SKM-1 treated with dmso at 0.1 percent for 144 hours (cell line): ENCODE measurements around the gene MSI2.
A peak's percentile ranks its signal among the peaks of the same experiment; 100 is the strongest.
"Not testable (repeated sequence)": the region's sequence is repeated elsewhere in the genome, so short reads cannot be mapped to it uniquely, and the experiment has no call there.

ENCODE experiments used
- DNase-seq: peaks from one replicate; lab custom pipeline; 2025; ENCODE audit not compliant: unreplicated experiment; lab: John Stamatoyannopoulos, UW

Gene MSI2

DNA sequence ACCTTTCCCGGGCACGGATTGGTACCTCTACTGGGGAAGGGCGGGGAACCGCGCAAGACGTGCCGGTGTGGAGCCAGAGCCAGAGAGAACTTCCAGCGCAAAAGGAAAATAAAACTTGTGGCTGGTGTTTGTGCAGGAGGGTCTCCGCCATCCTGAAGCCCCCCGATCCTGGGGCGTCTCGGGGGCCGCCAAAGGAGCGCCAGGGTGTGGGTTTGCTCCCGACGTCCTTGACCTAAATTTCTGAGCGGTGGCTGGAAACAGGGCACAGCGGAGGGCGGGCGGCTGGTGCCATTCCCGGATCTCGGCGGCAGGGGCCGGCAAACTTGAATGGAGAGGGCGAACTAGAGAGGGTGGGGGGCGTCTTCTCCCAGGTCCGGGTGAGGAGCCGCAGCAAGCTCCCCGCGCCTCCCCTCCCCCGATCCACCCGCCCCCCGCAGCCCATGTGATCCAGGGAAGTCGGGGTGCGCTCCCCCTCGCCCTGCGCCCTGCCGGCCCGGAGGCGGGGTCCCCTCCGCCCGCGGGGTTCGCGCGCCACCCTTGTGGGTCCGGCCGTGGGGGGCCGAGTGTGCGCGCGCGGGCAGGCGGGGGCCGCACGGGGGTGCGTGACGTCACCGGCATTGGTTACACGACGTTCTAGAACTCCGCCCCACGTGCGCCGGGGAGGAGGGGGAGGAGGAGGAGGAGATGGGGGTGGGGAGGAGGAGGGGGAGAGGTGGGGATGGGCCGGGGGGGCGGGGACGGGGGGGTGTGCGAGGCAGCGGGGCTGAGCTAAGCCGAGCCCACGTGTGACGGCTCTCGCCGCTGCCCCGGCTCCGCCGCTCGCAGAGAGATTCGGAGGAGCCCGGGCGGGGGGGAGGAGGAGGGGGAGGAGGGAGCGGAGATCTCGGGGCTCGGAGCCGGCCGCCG is at the start of gene MSI2:
MSI2 (plus strand) TSS at position 748 of the 906 bp plus-strand sequence. CDS start 220 bp downstream, outside the sequence.
- DNase-seq: peak; percentile 77

DNA sequence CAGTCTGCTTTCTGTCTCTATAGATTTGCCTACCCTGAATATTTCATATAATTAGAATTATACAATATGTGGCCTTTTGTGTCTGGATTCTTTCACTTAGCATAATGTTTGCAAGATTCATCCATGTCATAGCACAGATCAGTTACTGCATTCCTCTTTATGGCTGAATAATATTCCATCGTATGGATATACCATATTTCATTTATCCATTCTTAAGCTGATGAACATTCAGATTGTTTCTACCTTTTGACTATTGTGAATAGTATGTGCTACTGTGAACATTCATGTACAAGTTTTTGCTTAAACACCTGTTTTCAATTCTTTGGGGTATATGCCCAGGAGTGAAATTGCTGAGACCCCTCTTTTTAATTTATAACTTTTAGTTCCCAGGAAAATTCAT is 49.4 kb upstream of the MSI2 start:
- no peak for DNase-seq

DNA sequence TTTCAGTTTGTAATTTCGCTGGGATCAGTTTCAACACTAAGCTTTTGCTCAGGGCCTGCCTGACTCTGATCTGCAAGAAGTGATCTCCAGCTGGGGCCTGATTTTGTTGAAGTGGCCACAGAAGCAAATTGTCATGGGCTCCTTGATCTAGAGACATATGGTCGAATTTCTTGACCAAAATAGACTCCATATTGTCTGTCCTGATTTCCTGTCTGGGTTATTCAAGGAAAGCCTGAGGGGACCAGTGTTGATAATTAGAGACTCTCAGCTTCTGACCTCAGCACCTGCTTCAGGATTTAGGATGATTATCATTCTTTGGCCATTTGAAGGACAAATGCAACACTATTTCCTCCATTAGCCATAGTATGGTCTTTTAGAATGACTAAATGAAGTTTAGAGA is 48.9 kb upstream of the MSI2 start:
- no peak for DNase-seq

DNA sequence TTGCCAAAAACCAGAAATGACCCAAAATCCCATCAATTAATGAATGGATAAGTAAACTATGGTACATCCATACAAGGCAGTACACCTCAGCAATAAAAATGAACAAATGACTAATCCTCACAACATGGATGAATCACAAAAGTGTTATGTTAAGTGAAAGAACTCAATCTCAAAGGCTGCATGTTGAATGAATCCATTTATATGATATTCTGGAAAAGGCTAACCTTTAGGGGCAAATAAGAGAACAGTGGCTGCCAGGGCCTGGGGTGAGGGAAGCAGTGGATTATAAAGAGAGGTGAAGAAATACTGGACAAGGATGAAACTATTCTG is 46.1 kb upstream of the MSI2 start:
- DNase-seq: no peak

DNA sequence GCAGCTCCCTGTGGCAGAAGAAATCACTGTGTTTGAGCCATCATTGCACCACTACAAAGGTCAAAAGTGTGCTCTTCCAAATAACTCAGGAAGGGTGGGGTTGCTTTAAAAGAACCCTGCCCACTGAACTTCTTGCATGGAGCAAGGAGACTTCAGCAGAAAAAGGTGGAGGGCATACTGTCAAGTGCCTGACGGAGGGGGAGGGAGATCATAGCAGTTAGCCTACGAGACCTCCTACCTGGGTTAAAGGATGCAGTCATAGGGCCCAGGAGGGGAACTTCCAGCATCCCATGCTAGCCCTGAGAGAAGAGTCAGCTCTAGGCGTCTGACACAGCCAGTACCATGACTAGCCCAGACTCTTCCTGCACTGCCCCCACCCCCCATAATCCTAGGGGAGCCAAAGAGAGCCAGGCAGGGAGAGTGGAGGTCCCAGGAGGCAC is 45.3 kb upstream of the MSI2 start:
- DNase-seq: no peak

DNA sequence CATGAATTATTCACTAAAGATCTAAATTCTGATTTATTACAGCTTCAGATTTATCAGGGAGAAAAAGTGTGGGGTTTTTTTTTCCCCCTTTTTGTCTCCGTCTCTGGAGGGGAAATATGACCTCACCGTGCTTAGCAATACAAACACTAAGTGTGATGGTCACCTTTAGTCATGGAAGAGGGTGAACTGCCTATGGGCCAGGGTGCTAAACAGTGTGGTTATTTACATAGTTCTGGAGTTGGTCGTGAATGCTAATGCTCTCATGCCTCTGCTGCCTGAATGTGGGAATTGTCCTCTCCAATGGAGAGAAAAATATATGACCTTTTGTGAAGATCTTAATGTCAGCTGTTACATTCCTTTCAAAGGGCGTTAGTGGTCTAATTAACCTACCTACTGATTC is 44.8 kb upstream of the MSI2 start:
- no peak for DNase-seq

DNA sequence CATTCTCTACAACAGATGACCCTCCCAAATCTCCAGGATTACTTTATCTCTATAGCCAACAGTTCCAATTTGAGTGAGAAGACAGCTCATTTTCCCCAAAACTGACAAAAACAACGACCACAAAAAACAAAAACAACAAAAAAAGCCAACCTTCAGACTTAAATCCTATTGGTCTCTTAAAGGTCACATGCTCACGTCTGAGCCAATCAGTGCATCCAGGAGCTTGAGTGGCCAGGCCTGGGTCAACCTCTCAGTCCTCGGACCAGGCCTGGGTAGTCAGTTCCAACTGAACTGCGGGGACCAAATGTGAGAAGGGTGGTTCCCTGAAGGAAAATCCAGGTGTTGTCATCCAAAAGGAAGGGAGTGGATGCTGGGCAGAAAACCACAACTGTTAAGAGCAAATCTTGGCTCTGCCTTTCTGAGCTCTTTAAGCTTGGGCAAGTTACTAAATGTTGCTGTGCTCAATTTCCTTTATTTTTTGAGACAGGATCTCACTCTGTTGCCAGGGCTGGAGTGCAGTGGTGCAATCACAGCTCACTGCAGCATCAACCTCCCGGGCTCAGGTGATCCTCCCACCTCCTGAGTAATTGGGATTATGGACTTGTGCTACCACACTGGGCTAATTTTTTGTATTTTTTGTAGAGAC is 43.0 kb upstream of the MSI2 start:
- no peak for DNase-seq

DNA sequence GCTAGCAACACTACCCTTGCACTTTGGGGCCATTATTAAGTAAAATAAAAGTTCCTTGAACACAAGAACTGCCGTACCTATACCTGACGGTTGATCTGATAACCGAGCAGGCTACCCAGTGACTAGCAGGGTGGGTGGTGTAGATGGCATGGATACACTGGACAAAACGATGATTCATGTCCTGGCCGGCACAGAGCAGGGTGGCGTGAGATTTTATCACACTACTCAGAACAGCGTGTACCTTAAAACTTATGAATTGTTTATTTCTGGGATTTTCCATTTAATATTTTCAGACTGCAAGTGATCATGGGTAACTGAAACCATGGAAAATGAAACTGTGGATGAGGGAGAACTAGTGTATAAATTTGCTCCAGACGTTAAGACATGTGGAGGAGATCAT is 41.0 kb upstream of the MSI2 start:
- DNase-seq: no peak

DNA sequence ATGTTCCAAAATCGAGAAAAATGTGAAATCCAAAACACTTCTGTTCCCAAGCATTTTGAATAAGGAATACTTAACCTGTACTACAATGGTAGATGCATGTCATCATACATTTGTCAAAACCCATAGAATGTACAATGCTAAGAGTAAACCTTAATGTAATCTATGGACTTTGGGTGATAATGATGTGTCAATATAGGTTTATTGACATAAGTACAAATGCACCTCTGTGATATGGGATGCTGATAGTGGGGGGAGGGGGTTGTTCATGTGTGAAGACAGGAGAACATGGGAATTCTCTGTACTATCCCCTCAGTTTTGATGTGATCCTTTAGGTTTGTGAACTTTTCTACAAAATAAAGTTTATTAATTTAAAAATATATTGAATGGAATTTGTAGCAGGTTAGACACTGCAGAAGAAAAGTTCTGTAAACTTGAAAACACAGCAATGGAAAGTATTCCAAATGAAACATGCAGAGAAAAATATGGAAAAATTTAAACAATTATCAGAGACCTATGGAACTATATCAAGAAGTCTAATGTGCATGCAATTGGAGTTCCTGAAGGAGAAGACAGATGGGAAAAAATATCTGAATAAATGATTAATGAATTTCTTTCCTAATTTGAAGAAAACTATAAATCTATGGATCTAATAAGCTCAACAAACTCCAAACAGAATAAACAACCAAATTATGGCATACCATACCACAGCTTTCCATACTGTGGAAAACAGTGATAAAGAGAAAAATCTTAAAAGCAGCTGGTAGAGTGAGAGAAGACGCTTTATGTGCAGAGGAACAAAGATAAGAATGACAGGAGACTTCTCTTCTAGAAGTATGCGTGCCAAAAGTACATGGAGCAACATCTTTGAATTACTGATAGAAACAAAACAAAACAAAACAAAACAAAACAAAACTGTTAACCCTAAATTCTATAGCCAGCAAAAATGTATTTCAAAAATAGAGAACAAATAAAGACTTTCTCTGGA is 34.7 kb upstream of the MSI2 start:
- DNase-seq: no peak

DNA sequence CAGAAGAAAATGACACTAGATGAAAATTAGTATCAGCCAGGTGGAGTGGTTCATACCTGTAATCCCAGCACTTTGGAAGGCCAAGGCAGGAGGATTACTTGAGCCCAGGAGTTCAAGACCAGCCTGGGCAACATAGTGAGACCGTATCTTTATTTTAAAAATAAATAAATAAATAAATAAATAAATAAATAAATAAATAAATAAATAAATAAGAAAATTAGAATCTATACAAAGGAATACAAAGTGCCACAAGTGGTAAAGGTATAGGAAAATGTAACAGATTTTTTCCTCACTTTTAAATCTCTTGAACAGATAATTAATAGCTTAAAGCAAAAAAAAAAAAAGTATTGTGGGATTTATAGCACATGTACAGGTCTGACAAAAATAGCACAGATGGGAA is 33.9 kb upstream of the MSI2 start:
- DNase-seq: not testable (repeated sequence)

DNA sequence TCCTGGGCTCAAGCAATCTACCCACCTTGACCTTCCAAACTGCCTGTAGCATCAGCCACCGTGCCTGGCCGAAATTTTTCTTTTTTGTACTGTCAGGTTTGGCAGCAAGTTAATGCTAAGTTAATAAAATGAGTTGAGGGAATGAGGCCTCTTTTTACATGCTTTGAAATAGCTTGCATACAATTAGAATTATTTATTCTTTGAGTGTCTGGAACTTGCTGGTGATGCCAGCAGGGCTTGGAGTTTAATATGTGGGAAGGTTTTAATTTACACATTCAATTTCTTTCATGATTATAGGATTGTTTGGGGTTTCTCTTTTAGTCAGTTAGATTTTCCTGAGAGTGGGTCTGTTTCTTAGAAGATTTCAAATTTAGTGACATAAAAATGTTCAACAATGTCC is 31.2 kb upstream of the MSI2 start:
- DNase-seq: no peak

DNA sequence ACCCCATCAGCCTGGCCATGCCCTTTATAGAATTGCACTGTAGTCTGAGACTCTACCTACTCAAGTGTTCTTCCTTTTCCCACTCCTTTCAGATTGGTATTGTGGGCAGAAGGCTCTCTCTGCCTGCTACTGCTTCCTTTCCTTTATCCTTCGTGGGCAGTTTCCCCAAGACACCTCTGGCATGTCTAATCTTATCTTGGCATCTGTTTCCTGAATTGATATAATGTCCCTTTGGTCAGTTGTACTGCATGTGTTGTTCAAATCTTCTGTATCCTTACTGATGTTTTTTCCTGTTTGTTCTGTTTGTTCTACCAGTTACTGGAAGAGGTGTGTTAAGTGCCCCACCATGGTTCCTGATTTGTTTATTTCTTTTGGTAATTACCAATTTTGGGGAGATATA is 29.5 kb upstream of the MSI2 start:
- no peak for DNase-seq

DNA sequence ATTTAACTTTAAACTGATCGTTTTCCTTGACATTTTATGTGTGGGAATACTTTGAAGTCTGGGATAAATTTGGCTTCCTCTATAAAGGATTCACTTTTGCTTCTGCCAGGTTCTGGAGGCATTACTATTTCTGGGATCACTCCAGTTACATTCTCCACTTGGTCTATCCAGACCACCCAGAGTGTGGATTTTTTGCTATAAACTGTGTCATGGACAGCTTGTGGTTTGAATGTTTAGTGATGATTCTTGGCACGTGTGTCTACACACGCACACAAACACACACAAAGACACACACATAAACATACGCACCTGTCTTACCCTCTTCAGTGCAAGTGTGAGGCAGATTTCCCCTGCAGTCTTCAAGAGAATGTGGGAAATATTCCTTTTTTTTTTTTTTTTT is 27.4 kb upstream of the MSI2 start:
- DNase-seq: no peak

DNA sequence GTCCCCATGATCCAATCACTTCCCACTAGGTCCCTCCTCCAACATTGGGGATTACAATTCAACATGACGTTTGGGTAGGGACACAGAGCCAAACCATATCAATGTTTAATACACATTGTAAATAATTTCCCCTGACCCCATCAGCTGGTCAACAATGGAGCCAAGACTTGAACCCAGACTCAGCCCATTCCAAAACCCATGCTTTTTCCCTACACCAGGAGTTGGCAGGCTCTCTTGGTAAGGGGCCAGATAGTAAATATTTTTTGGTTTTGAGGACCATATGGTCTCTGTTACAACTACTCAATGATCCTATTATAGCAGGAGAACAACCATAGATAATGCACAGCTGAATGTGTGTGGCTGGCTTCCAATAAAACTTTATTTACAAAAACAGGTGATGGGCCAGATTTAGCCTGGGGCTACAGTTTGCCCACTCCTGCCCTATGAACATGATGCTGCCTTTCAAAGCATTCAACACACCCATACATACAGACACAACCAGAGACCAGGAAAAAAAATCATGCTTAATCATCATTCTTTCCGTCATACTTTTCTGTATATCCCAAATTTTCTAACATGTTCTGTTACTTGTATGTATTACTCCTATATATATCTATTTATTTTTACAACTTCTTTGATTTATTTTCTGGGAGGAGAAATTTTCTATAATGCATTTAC is 22.1 kb upstream of the MSI2 start:
- no peak for DNase-seq

DNA sequence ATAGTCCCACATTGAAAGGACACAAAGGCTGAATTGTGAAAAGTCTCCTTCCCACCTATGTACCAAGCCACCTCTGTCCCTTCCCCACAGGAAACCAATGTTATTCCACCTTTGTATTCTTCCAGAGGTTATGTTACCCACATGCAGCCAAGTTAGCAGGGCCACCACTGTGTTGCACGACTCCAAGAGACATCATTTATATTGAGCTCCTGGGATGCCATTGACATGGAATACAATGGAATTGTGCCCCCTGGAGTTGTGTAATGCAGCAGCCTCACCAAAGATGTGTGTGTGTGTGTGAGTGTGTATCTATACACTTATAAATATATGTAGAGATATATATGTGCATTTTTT is 21.6 kb upstream of the MSI2 start:
- no peak for DNase-seq

DNA sequence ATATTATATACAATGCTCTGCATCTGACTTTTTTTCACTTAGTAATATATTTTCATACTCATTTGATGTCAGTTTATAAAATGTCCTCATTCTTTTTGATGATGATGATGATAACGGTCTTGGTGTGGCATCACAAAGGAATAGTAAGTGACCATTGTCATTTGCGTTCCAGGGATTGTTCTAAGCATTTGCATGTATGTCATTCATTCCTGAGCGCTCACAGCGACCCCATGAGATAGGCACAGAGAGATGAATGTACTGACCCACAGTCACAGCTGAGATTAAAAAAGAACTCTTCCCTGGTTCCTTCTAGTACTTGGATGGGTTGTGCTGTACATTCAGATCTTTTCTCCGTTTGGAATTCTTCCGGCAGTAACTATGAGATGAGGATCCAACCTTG is 21.2 kb upstream of the MSI2 start:
- DNase-seq: no peak

DNA sequence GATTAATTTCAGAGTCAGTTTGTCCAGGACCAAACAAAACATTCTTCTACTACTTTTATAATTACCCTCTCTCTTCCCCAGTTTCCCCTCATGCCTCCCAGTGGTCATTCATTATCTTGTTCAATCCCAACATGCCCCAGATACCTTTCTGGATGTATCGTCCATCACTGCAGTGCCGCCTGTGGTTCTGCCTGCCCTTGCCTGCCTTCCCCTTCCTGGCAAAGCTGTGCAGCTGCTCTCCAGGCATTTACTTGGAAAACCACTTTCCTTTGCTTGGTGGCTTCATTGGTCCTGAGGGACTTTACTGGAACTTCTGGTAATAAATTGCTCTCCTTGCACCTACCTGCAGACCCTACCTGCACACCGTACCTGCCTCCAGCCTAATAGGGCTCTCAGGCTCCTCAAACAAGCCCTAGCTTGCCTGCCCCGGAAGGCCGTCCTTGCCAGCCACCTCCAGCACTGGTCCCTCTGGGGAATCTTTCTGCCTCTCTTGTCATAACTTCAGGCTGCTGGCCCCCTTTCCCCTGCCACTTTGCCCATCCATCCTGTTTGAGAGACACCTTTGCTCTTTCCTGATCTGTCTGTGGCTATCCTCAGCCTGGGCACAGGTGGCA is 19.5 kb upstream of the MSI2 start:
- no peak for DNase-seq

DNA sequence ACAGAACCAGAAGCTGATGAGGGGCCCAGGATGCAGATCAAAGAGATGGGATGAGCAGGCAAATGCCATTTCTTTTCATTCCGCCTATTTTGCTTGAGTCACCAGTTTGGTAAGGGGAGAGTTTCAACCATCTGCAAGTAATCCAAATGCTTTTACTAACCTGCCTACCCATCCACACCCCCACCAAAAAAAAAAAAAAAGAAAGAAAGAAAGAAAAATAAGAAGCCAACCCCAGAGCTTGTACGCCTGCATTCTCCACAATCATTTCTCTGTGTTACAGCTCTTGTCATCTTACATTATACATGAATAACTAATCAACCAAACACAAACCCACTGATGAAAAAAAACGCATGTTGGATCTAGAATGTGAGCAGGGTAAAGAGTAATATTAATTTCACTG is 15.7 kb upstream of the MSI2 start:
- DNase-seq: no peak

DNA sequence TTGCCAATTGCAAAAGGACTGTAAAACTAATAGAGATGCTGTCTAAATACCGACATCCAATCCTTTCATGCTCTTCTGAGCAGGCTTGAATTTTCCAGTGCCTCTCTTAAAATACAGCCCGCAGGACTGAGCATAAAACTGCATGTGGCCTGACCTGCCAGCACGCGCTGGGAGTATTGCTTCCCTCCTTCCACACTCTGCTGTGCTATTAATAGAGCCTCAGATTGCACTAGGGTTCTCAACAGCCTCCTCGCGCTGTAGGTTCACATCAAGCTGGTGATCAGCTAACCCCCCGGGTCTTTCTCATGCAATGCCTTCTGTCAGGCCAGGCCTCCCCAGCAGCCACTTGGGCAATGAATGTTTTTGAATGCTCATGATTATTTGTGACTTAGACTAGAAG is 14.2 kb upstream of the MSI2 start:
- no peak for DNase-seq

DNA sequence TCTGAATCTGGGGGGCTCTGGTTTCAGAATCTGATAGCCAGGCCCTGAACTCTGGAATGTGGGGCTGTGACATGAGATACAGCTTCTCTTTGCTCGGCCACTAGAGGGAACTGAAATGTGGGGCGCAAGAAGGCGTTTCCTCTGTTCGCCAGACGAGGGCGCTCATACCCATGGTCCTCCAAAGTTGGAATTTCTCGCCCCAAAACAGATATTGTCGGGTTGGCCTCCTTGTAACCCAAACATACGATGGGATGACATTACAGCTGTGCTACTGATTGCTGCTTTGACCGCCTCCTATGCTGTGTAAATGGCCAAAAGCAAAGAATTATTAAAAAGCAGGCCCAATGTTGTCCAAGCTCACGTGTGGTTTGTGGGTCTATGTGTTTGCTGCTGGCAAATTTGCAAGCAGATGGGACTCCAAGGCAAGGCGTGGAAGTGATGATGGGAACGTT is 13.1 kb upstream of the MSI2 start:
- peak; percentile 62 for DNase-seq
